Measurements from ENCODE around the gene DNAJB9. TPM values are rescaled to one million over a fixed set of nuclear protein-coding genes. Genes with fewer than 3 reads are reported as not detected.

The DNAJB9 gene
- total and polyA plus RNA-seq, 2 of the 13 experiments (the other 11 are each of a cell fraction or from before 2014, with no cell fraction given) = 8.6 to 16.4 TPM

DNA sequence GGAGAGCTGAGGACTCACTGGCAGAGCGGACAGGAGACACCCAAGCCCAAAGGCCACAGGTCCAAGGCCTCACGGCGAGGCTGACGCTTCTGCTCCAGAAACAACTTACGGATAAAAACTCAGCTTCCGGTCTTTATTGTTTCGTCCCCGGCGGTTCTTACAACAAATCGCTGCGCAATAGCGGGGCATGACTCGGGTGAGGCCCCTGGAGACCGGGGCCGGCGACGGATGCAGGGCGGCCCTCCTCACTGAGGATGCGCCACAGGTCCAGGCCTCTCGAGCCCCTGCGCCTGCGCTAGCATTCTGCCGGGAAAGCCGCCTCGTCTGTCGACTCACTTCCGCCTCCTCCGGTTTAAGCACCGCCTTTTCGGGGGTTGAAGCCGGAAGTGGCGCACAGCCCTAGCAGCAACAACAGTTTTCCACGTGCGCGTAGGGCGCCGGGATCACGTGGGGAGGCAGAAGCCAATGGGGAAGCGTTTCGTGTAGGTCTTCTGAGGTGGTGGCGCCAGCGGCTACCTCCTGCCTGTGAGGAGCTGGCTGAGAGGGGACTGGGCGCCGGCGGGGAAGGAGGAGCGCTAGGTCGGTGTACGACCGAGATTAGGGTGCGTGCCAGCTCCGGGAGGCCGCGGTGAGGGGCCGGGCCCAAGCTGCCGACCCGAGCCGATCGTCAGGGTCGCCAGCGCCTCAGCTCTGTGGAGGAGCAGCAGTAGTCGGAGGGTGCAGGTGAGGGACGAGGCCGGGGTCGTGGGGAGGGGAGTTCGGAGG, at the start of gene DNAJB9, which contains the start of gene THAP5 (continued):
- TF ChIP-seq SIX4 (CRISPR knock-in tag; IDR thresholded peaks at IDR 0.05) = no peak
- peak; percentile 56; the same call in 1 of the 2 replicates for TF ChIP-seq ZNF614 (CRISPR knock-in tag; IDR thresholded peaks at IDR 0.05; ENCODE audit: borderline replicate concordance)
- TF ChIP-seq ATRX (CRISPR knock-in tag; IDR thresholded peaks at IDR 0.05; ENCODE audit: borderline replicate concordance) = no peak
- no peak for TF ChIP-seq RBM39 (IDR thresholded peaks at IDR 0.05; ENCODE audit: low read depth, low read length, poor library complexity, severe bottlenecking)
- TF ChIP-seq KMT2B (CRISPR knock-in tag; IDR thresholded peaks at IDR 0.05) = peak; percentile 91
- TF ChIP-seq XRCC5 (optimal IDR thresholded peaks at IDR 0.05; ENCODE audit: low read length) = no peak
- TF ChIP-seq ESRRA (CRISPR knock-in tag; IDR thresholded peaks at IDR 0.05; ENCODE audit: low read depth) = peak; percentile 32; the same call in 1 of the 2 replicates
- TF ChIP-seq, protein P1, sequence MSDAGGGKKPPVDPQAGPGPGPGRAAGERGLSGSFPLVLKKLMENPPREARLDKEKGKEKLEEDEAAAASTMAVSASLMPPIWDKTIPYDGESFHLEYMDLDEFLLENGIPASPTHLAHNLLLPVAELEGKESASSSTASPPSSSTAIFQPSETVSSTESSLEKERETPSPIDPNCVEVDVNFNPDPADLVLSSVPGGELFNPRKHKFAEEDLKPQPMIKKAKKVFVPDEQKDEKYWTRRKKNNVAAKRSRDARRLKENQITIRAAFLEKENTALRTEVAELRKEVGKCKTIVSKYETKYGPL (CRISPR knock-in tag; IDR thresholded peaks at IDR 0.05) = peak; percentile 56; the same call in 1 of the 2 replicates
- TF ChIP-seq, protein P2, sequence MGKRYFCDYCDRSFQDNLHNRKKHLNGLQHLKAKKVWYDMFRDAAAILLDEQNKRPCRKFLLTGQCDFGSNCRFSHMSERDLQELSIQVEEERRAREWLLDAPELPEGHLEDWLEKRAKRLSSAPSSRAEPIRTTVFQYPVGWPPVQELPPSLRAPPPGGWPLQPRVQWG (CRISPR knock-in tag; IDR thresholded peaks at IDR 0.05; ENCODE audit: borderline replicate concordance, low read depth) = no peak
- no peak for TF ChIP-seq MBNL3 (CRISPR knock-in tag; conservative IDR thresholded peaks at IDR 0.05)
- TF ChIP-seq, protein P3, sequence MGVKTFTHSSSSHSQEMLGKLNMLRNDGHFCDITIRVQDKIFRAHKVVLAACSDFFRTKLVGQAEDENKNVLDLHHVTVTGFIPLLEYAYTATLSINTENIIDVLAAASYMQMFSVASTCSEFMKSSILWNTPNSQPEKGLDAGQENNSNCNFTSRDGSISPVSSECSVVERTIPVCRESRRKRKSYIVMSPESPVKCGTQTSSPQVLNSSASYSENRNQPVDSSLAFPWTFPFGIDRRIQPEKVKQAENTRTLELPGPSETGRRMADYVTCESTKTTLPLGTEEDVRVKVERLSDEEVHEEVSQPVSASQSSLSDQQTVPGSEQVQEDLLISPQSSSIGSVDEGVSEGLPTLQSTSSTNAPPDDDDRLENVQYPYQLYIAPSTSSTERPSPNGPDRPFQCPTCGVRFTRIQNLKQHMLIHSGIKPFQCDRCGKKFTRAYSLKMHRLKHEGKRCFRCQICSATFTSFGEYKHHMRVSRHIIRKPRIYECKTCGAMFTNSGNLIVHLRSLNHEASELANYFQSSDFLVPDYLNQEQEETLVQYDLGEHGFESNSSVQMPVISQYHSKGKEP (CRISPR knock-in tag; IDR thresholded peaks at IDR 0.05) = no peak; the same call in 1 of the 2 replicates
- TF ChIP-seq RNF2 (conservative IDR thresholded peaks at IDR 0.05; ENCODE audit: low read depth) = peak; percentile 76; the same call in 1 of the 2 replicates
- TF ChIP-seq, protein P4, sequence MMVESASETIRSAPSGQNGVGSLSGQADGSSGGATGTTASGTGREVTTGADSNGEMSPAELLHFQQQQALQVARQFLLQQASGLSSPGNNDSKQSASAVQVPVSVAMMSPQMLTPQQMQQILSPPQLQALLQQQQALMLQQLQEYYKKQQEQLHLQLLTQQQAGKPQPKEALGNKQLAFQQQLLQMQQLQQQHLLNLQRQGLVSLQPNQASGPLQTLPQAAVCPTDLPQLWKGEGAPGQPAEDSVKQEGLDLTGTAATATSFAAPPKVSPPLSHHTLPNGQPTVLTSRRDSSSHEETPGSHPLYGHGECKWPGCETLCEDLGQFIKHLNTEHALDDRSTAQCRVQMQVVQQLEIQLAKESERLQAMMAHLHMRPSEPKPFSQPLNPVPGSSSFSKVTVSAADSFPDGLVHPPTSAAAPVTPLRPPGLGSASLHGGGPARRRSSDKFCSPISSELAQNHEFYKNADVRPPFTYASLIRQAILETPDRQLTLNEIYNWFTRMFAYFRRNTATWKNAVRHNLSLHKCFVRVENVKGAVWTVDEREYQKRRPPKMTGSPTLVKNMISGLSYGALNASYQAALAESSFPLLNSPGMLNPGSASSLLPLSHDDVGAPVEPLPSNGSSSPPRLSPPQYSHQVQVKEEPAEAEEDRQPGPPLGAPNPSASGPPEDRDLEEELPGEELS (CRISPR knock-in tag; IDR thresholded peaks at IDR 0.05) = no peak; the same call in 1 of the 2 replicates
- TF ChIP-seq RXRA (CRISPR knock-in tag; IDR thresholded peaks at IDR 0.05) = peak; percentile 87
- TF ChIP-seq FIP1L1 (IDR thresholded peaks at IDR 0.05; ENCODE audit: borderline replicate concordance, insufficient read depth, low read depth, low read length) = peak; percentile 74; the same call in 1 of the 2 replicates
- no peak for TF ChIP-seq GPN1 (CRISPR knock-in tag; IDR thresholded peaks at IDR 0.05; ENCODE audit: borderline replicate concordance)
- TF ChIP-seq, protein P5, sequence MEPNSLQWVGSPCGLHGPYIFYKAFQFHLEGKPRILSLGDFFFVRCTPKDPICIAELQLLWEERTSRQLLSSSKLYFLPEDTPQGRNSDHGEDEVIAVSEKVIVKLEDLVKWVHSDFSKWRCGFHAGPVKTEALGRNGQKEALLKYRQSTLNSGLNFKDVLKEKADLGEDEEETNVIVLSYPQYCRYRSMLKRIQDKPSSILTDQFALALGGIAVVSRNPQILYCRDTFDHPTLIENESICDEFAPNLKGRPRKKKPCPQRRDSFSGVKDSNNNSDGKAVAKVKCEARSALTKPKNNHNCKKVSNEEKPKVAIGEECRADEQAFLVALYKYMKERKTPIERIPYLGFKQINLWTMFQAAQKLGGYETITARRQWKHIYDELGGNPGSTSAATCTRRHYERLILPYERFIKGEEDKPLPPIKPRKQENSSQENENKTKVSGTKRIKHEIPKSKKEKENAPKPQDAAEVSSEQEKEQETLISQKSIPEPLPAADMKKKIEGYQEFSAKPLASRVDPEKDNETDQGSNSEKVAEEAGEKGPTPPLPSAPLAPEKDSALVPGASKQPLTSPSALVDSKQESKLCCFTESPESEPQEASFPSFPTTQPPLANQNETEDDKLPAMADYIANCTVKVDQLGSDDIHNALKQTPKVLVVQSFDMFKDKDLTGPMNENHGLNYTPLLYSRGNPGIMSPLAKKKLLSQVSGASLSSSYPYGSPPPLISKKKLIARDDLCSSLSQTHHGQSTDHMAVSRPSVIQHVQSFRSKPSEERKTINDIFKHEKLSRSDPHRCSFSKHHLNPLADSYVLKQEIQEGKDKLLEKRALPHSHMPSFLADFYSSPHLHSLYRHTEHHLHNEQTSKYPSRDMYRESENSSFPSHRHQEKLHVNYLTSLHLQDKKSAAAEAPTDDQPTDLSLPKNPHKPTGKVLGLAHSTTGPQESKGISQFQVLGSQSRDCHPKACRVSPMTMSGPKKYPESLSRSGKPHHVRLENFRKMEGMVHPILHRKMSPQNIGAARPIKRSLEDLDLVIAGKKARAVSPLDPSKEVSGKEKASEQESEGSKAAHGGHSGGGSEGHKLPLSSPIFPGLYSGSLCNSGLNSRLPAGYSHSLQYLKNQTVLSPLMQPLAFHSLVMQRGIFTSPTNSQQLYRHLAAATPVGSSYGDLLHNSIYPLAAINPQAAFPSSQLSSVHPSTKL (CRISPR knock-in tag; IDR thresholded peaks at IDR 0.05) = peak; percentile 50
- no peak; the same call in 1 of the 2 replicates for TF ChIP-seq NFE2L1 (CRISPR knock-in tag; IDR thresholded peaks at IDR 0.05; ENCODE audit: borderline replicate concordance)
- TF ChIP-seq SETDB1 (CRISPR knock-in tag; IDR thresholded peaks at IDR 0.05; ENCODE audit: borderline replicate concordance) = peak; percentile 49
- TF ChIP-seq SAFB2 (CRISPR knock-in tag; IDR thresholded peaks at IDR 0.05; ENCODE audit: borderline replicate concordance, low read depth) = peak; percentile 31; the same call in 1 of the 2 replicates
